Measurements from ENCODE around the gene ARMC7.
A peak's percentile ranks its signal among the peaks of the same experiment; 100 is the strongest.
"Not testable (repeated sequence)": the region's sequence is repeated elsewhere in the genome, so short reads cannot be mapped to it uniquely, and the experiment has no call there.

Gene ARMC7

GRCh38 chr17:75127936-75128335, 18.2 kb downstream of the ARMC7 start:
- DNase-seq (ENCODE audit: low read depth in 2 of 3, low spot score in 2 of 3) = not testable (repeated sequence)

GRCh38 chr17:75128694-75129505, 19.1 kb downstream of the ARMC7 start:
- no peak for DNase-seq (ENCODE audit: low read depth in 2 of 3, low spot score in 2 of 3)

GRCh38 chr17:75129576-75129975, 19.8 kb downstream of the ARMC7 start:
- DNase-seq (ENCODE audit: low read depth in 2 of 3, low spot score in 2 of 3) = no peak

- DNase-seq (ENCODE audit: low read depth in 2 of 3, low spot score in 2 of 3) = no peak
These were observed 20.4 kb downstream of the ARMC7 start for GRCh38 chr17:75130059-75130631.

GRCh38 chr17:75130632-75131277, 21.0 kb downstream of the ARMC7 start:
- DNase-seq (ENCODE audit: low read depth in 2 of 3, low spot score in 2 of 3) = peak in 2 of 3 experiments; percentile 29 to 45

GRCh38 chr17:75131278-75132017, 21.7 kb downstream of the ARMC7 start, which contains the start of gene NT5C:
TSS of gene NT5C (minus strand) at chr17:75131742. CDS start at chr17:75131707, 35 bp downstream.
- DNase-seq (ENCODE audit: low read depth in 2 of 3, low spot score in 2 of 3) = peak; percentile 47 to 71 (median 62)

GRCh38 chr17:75132018-75133000, 22.5 kb downstream of the ARMC7 start:
- DNase-seq (ENCODE audit: low read depth in 2 of 3, low spot score in 2 of 3) = not testable (repeated sequence)

GRCh38 chr17:75133001-75133400, 23.2 kb downstream of the ARMC7 start:
- no peak for DNase-seq (ENCODE audit: low read depth in 2 of 3, low spot score in 2 of 3)

GRCh38 chr17:75133607-75134347, 24.0 kb downstream of the ARMC7 start:
- not testable (repeated sequence) for DNase-seq (ENCODE audit: low read depth in 2 of 3, low spot score in 2 of 3)

GRCh38 chr17:75135452-75135851, 25.7 kb downstream of the ARMC7 start:
- no peak for DNase-seq (ENCODE audit: low read depth in 2 of 3, low spot score in 2 of 3)

- no peak for DNase-seq (ENCODE audit: low read depth in 2 of 3, low spot score in 2 of 3)
These were observed 26.2 kb downstream of the ARMC7 start for GRCh38 chr17:75135946-75136345.

- DNase-seq (ENCODE audit: low read depth in 2 of 3, low spot score in 2 of 3) = not testable (repeated sequence)
These were observed 28.0 kb downstream of the ARMC7 start for GRCh38 chr17:75137762-75138161.

GRCh38 chr17:75138519-75138918, 28.8 kb downstream of the ARMC7 start:
- DNase-seq (ENCODE audit: low read depth in 2 of 3, low spot score in 2 of 3) = no peak

GRCh38 chr17:75142236-75142971, 32.6 kb downstream of the ARMC7 start:
- no peak for DNase-seq (ENCODE audit: low read depth in 2 of 3, low spot score in 2 of 3)

- no peak for DNase-seq (ENCODE audit: low read depth in 2 of 3, low spot score in 2 of 3)
These were observed 35.2 kb downstream of the ARMC7 start for GRCh38 chr17:75144816-75145512.

- DNase-seq (ENCODE audit: low read depth in 2 of 3, low spot score in 2 of 3) = no peak
These were observed 36.8 kb downstream of the ARMC7 start for GRCh38 chr17:75146592-75146991.

GRCh38 chr17:75147878-75148546, 38.2 kb downstream of the ARMC7 start:
- no peak for DNase-seq (ENCODE audit: low read depth in 2 of 3, low spot score in 2 of 3)

GRCh38 chr17:75151930-75152329, 42.2 kb downstream of the ARMC7 start:
- no peak for DNase-seq (ENCODE audit: low read depth in 2 of 3, low spot score in 2 of 3)

All from activated CD8-positive, alpha-beta memory T cell treated with anti-CD3 and anti-CD28 coated beads for 48 hours (primary cell).